ENCODE results near the gene RILP. TPM values are rescaled to one million over a fixed set of nuclear protein-coding genes. Genes with fewer than 3 reads are reported as not detected.
A peak's percentile ranks its signal among the peaks of the same experiment; 100 is the strongest.

The RILP gene
- polyA plus RNA-seq, 2 of the 4 experiments (the other 2 are of a cell fraction), result 6.4 to 6.8 TPM

DNA sequence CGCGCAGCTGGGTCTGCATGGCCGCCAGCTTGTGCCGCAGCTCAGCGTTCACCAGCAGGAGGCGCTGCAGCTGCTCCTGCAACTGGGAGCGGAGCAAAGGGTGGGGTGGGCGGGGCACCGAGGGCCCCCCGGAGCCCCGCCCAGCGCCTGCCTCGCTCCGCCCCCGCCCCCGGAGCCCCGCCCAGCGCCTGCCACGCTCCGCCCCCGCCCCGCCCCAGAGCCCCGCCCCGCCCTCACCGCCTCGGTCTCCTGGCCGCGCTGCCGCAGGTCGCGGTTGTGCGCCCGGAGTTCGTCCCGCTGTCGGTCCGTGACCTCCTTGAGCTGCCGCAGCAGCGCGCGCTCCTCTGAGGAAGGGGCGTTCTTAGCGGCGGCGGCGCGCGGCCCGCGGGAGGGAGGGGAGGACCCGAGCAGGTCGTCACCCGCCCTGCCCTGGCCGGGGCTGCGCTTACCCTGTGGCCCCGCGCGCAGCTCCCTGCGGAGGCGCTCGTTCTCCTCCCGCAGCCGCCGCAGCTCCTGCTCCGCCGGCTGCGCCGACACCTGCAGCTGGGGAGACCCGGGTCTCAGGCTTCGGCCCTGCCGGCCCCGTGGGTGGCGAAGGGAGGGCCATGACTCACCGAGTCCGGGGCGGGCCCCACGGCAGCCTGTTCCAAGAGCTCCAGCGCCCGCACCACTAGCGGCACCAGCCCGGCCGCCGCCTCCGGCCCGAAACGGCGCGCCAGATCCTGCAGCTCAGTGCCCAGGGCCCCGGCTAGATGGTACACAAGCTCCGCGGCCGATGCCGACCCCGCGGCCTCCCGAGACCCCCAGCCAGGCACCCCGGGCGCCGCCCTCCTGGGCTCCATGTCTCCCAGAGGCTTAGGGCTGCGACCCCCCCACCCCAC, 463 bp downstream of the RILP start (continued):
- TF ChIP-seq CBX8 (IDR thresholded peaks at IDR 0.05) (no peak), ZFP36 (IDR thresholded peaks at IDR 0.05; ENCODE audit: borderline replicate concordance, partially characterized antibody) (no peak), RNF2 (IDR thresholded peaks at IDR 0.05; ENCODE audit: borderline replicate concordance, low read depth) (peak; percentile 89; the same call in 1 of the 2 replicates), GATA3 (IDR thresholded peaks at IDR 0.05; ENCODE audit: borderline replicate concordance) (no peak), MAFK (IDR thresholded peaks at IDR 0.05; ENCODE audit: partially characterized antibody) (no peak), EHF (CRISPR knock-in tag; IDR thresholded peaks at IDR 0.05) (no peak), RCOR1 (IDR thresholded peaks at IDR 0.05; ENCODE audit: low read depth, low read length) (no peak), MYC (IDR thresholded peaks at IDR 0.05; ENCODE audit: borderline replicate concordance, low read length) (no peak), BHLHE40 (IDR thresholded peaks at IDR 0.05; ENCODE audit: low read depth, low read length) (no peak), PHF8 (IDR thresholded peaks at IDR 0.05; ENCODE audit: borderline replicate concordance, low read depth) (peak; percentile 69; the same call in 1 of the 2 replicates), EHMT2 (IDR thresholded peaks at IDR 0.05; ENCODE audit: low read depth) (no peak), ESRRA (IDR thresholded peaks at IDR 0.05; ENCODE audit: borderline replicate concordance, low read length) (no peak), SMC3 (IDR thresholded peaks at IDR 0.05) (peak; percentile 95; the same call in 2 of the 3 replicates), POLR2AphosphoS2 (conservative IDR thresholded peaks at IDR 0.05; ENCODE audit: low read length) (no peak), HOXB13 (CRISPR knock-in tag; IDR thresholded peaks at IDR 0.05; ENCODE audit: low read depth) (no peak)
- TF ChIP-seq, protein P1, sequence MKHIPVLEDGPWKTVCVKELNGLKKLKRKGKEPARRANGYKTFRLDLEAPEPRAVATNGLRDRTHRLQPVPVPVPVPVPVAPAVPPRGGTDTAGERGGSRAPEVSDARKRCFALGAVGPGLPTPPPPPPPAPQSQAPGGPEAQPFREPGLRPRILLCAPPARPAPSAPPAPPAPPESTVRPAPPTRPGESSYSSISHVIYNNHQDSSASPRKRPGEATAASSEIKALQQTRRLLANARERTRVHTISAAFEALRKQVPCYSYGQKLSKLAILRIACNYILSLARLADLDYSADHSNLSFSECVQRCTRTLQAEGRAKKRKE (CRISPR knock-in tag; IDR thresholded peaks at IDR 0.05; ENCODE audit: low read depth), result no peak
- TF ChIP-seq, protein P2, sequence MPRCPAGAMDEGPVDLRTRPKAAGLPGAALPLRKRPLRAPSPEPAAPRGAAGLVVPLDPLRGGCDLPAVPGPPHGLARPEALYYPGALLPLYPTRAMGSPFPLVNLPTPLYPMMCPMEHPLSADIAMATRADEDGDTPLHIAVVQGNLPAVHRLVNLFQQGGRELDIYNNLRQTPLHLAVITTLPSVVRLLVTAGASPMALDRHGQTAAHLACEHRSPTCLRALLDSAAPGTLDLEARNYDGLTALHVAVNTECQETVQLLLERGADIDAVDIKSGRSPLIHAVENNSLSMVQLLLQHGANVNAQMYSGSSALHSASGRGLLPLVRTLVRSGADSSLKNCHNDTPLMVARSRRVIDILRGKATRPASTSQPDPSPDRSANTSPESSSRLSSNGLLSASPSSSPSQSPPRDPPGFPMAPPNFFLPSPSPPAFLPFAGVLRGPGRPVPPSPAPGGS (IDR thresholded peaks at IDR 0.05), result no peak
- TF ChIP-seq, protein P3, sequence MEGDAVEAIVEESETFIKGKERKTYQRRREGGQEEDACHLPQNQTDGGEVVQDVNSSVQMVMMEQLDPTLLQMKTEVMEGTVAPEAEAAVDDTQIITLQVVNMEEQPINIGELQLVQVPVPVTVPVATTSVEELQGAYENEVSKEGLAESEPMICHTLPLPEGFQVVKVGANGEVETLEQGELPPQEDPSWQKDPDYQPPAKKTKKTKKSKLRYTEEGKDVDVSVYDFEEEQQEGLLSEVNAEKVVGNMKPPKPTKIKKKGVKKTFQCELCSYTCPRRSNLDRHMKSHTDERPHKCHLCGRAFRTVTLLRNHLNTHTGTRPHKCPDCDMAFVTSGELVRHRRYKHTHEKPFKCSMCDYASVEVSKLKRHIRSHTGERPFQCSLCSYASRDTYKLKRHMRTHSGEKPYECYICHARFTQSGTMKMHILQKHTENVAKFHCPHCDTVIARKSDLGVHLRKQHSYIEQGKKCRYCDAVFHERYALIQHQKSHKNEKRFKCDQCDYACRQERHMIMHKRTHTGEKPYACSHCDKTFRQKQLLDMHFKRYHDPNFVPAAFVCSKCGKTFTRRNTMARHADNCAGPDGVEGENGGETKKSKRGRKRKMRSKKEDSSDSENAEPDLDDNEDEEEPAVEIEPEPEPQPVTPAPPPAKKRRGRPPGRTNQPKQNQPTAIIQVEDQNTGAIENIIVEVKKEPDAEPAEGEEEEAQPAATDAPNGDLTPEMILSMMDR (IDR thresholded peaks at IDR 0.05), result peak; percentile 99

DNA sequence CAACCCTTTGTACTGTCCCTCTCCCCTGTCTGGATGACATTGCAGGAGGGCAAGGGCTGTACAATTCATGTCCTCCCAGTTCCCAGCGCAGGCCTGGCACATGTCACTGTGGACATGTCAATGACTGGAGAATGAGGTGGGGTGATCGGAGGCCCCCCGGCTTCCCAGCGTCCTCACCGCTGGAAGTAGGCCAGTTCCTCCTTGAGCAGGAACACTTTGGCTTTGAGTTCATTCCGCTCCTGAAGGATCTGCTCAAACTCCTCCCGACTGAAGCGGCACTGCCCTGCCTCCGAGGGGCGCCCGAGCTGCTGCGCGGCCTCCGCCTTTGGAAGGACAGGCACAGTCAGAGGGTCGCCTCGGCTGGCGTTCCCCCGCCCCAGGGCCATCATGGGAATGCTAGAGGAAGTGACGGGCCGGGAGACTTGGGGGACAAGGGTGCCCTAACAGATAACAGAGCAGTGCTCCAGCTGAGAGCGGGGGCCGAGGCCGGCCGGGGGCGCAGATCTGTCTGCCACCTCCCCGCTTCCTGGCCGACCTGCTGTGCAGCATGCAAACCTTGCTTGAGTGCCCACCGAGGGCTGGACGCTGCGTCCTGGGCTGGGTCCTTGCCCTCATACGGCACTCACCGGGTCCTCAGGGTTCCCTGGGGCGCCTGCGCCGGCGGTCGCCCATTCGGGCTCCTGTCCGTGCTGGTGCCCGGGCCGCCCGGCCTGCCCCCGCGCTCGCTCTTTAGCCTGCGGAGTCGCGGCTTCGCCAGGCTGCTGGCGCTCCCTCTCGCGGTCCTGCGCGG, 1.3 kb downstream of the RILP start:
- H3K4me2 ChIP-seq, result peak overlapping the region; percentile 97
- H3K9me3 ChIP-seq, result no peaks in the 10 kb centered on the region
- H3K4me1 ChIP-seq, result peaks cover 38% of the 10 kb centered on the region
- POLR2A ChIA-PET, result interaction anchor here (0.6 to 3.4 kb wide), 19 partner anchors 10 to 769 kb away, joined by 3 to 43 read pairs (median 7); partner anchors contain the start of genes INPP5K, SLC43A2 and WDR81
- ATAC-seq (peak; percentile 72 to 82), DNase-seq (ENCODE audit: low read depth in 1 of 2, low spot score in 1 of 2) (peak in 1 of 2 experiments; percentile 67), FAIRE-seq (no peak)
- peak overlapping the region; percentile 85 to 89 for H3K27ac ChIP-seq
- 9% methylated on average over 24 of the region's 54 CpGs for WGBS (ENCODE audit: missing lambda C conversion rate)
- H3K4me3 ChIP-seq, result peak overlapping the region; percentile 53
- CTCF ChIA-PET, result interaction anchor here (0.5 to 11.7 kb wide), 50 partner anchors 9 to 1928 kb away, joined by 3 to 204 read pairs (median 6); partner anchors contain the start of genes INPP5K, PITPNA, PRPF8 and RTN4RL1
- TF ChIP-seq RCOR1 (IDR thresholded peaks at IDR 0.05; ENCODE audit: low read depth, low read length) (no peak), ESRRA (IDR thresholded peaks at IDR 0.05; ENCODE audit: borderline replicate concordance, low read length) (no peak), NFE2L2 (conservative IDR thresholded peaks at IDR 0.05; ENCODE audit: low read length) (no peak; the same call in 1 of the 2 replicates), CHD4 (IDR thresholded peaks at IDR 0.05; ENCODE audit: borderline replicate concordance) (no peak), ZSCAN20 (CRISPR knock-in tag; IDR thresholded peaks at IDR 0.05) (no peak), BHLHE40 (IDR thresholded peaks at IDR 0.05; ENCODE audit: low read depth, low read length) (no peak), MAZ (IDR thresholded peaks at IDR 0.05; ENCODE audit: borderline replicate concordance, low read depth, low read length) (no peak), POLR2A (IDR thresholded peaks at IDR 0.05; ENCODE audit: low read length) (peak; percentile 19; the same call in 1 of the 2 replicates), PHF8 (IDR thresholded peaks at IDR 0.05; ENCODE audit: borderline replicate concordance, low read depth) (peak; percentile 29), RFX5 (IDR thresholded peaks at IDR 0.05) (0 out of 2 replicates have a peak, but pooled peaks have one; percentile 24), ZFP36 (IDR thresholded peaks at IDR 0.05; ENCODE audit: borderline replicate concordance, partially characterized antibody) (no peak), RNF2 (IDR thresholded peaks at IDR 0.05; ENCODE audit: borderline replicate concordance, low read depth) (peak; percentile 77; the same call in 1 of the 2 replicates), HOXB13 (CRISPR knock-in tag; IDR thresholded peaks at IDR 0.05; ENCODE audit: low read depth) (no peak)
- TF ChIP-seq, protein P4, sequence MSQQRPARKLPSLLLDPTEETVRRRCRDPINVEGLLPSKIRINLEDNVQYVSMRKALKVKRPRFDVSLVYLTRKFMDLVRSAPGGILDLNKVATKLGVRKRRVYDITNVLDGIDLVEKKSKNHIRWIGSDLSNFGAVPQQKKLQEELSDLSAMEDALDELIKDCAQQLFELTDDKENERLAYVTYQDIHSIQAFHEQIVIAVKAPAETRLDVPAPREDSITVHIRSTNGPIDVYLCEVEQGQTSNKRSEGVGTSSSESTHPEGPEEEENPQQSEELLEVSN (IDR thresholded peaks at IDR 0.05; ENCODE audit: borderline replicate concordance, low read depth), result peak; percentile 30; the same call in 1 of the 2 replicates
- TF ChIP-seq, protein P5, sequence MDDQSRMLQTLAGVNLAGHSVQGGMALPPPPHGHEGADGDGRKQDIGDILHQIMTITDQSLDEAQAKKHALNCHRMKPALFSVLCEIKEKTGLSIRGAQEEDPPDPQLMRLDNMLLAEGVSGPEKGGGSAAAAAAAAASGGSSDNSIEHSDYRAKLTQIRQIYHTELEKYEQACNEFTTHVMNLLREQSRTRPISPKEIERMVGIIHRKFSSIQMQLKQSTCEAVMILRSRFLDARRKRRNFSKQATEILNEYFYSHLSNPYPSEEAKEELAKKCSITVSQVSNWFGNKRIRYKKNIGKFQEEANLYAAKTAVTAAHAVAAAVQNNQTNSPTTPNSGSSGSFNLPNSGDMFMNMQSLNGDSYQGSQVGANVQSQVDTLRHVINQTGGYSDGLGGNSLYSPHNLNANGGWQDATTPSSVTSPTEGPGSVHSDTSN (IDR thresholded peaks at IDR 0.05), result 0 out of 2 replicates have a peak, but pooled peaks have one; percentile 46
- TF ChIP-seq, protein P1 (CRISPR knock-in tag; IDR thresholded peaks at IDR 0.05; ENCODE audit: low read depth), result no peak

Measured in A549 (cell line).